Endometrial microvascular endothelial cells (primary cell): Measurements from ENCODE around the gene TEAD1. TPM values are rescaled to one million over a fixed set of nuclear protein-coding genes. Genes with fewer than 3 reads are reported as not detected.

Experiments
- in situ Hi-C: cut with HindIII; loops from 2 replicates; pipeline ENCODE4 v1.10.0; 2017; ENCODE audit warnings: low sequenced_read_pairs, low pct_unique_long_range_greater_than_20kb; ENCODE audit errors: inconsistent ontology term
- total RNA-seq: library from RNA; depleted of rRNA; stranded (reverse); fragments of >200 nt; gene quantifications from one replicate; pipeline ENCODE4 v1.2.3, GENCODE V29; 2015; ENCODE audit errors: inconsistent ontology term

Gene TEAD1
- total RNA-seq, 1 donor from 2014 or later, result 24.3 TPM

- in situ Hi-C loops, result loop anchor here (25.0 kb wide), 1 partner anchor 179 kb away; no protein-coding TSS in a partner anchor
Measured at GRCh38 chr11:12682737-12683500, 8.7 kb downstream of the TEAD1 start.

DNA sequence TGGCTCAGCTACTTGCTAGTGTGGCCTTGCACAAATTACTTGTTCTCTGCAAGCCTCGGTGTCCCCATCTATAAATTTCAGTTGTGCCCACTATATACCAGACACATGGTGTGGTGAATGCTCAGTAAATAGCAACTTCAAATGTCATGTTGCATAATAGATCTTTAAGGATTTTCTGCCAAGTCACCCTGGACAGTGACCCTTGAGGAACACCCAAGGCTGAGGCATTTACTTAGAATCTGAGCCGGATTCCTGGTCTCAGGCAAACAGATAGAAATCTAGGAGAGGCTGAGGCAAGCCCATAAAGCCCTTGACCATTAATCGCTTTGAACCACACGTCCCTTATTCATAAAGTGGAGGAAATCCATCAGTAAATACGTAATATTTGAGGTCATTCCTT lies 9.7 kb downstream of the TEAD1 start:
- in situ Hi-C loops, result loop anchor here (25.0 kb wide), 1 partner anchor 178 kb away; no protein-coding TSS in a partner anchor

DNA sequence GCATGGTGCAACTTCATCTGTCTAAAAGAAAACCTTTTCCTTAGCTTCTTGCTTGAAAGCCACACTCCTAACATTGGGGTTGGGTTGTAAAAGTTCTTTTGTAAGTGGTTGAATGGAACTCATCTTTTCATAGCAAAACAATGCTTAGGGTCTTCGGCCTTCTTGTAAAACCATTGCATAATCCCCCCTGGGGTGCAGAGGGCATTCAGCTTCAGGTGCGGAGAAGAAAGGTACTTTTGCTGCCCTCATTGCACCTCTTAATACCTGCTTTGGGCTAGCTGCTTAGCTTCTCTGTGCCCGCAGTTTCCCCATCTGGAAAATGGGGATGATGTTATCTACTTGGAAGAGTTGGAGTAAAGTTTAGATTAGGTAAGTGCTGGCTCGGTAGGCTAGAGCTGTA lies 10.1 kb downstream of the TEAD1 start:
- in situ Hi-C loops, result loop anchor here (25.0 kb wide), 1 partner anchor 178 kb away; no protein-coding TSS in a partner anchor

- in situ Hi-C loops, result loop anchor here (25.0 kb wide), 1 partner anchor 177 kb away; no protein-coding TSS in a partner anchor
Measured at GRCh38 chr11:12684816-12685215, 10.6 kb downstream of the TEAD1 start.

DNA sequence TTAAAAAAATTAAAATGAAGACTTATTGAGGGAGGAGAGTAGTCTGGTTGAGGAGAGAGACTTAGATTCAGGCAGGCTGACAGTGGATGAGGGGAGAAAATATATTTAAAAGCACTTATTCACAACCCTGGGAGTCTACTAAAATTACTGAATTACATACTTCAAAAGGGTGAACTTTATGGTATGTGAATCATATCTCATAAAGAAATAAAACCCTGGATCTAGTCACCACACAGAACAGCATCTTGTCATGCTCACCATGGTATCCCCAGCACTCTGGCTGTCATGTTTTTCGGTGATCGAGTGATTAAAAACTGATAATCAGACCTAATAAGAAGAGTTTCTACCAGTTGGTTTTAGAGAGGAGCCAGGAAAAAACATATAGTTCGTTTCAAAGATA lies 11.0 kb downstream of the TEAD1 start:
- in situ Hi-C loops, result loop anchor here (25.0 kb wide), 1 partner anchor 177 kb away; no protein-coding TSS in a partner anchor

DNA sequence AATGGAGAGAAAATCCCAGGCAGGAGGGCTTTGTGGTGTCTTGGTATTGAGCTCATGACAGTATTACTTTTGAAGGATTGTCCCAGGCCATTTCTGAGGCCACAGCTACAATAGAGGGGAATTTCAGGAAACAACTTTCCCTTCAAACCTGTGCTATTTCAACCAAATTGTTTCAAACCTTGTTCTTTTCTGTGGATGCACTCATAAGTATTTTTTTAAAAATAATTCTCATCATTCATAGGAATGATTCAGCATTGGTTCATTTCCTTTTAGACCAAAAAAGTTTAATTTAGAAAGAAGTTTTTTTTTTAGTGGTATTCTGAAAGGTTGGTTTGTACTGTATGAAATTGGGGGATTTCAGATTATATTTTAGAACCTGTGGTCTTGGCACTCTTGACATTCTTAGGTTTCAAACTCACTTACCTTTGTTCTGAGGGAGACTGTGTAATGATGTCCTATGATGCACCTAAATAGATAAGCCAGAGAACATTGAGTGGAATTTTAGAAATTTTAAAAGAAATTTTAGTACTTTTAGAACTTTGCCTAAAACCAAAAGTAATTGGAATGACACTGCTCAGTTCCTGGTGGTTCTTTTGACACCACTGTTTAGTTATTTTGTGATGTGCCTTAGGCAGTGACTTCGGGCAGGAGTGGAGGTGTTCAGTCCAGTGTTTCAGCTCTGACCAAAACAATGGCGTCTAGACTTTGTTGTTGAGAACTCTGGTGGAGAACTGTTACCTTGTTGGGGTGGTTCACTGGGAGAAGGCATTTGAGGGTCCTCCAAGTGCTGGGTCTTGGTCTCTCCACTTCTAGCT lies 12.2 kb downstream of the TEAD1 start:
- in situ Hi-C loops, result loop anchor here (25.0 kb wide), 1 partner anchor 176 kb away; no protein-coding TSS in a partner anchor

GRCh38 chr11:12687216-12687623 lies 13.0 kb downstream of the TEAD1 start:
- in situ Hi-C loops, result loop anchor here (25.0 kb wide), 1 partner anchor 175 kb away; no protein-coding TSS in a partner anchor

GRCh38 chr11:12687740-12688139 lies 13.5 kb downstream of the TEAD1 start:
- in situ Hi-C loops, result loop anchor here (25.0 kb wide), 1 partner anchor 175 kb away; no protein-coding TSS in a partner anchor

- in situ Hi-C loops, result loop anchor here (25.0 kb wide), 1 partner anchor 173 kb away; no protein-coding TSS in a partner anchor
Measured at GRCh38 chr11:12689029-12689755, 15.0 kb downstream of the TEAD1 start.

DNA sequence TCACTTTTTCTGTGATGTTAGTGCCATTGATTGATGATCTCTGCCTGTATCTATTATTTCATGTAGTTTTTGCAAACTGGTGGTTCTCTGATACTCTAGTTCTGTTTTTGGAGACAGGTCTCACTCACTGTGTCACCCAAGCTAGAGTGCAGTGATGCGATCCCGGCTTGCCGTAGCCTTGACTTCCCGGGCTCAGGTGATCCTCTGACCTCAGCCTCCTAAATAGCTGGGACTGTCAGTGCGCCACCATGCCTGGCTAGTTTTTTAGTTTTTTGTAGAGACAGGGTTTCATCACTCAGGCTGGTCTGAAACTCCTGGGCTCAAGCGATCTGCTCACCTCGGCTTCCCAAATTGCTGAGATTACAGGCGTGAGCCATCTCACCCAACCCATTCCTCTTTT lies 16.4 kb downstream of the TEAD1 start:
- in situ Hi-C loops, result loop anchor here (25.0 kb wide), 1 partner anchor 172 kb away; no protein-coding TSS in a partner anchor

DNA sequence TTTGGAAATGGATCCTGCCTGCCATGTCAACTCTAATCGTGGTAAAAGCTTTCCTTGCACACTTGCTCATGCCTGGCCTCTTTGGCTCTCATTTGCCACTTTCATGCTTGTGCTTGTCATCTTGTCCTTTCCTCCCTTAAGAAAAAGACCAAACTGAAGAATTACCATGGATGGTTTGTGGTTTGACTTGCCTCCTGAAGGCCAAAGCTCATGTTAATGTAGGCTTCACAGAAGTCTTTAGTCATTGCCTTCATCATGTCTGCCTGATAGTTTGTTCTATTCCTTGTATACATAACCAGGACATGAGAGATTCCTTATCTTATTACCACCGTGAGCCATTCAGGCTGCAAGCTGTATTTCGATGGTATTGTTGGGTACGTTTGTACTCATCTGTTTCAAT lies 17.3 kb downstream of the TEAD1 start:
- in situ Hi-C loops, result loop anchor here (25.0 kb wide), 1 partner anchor 171 kb away; no protein-coding TSS in a partner anchor

DNA sequence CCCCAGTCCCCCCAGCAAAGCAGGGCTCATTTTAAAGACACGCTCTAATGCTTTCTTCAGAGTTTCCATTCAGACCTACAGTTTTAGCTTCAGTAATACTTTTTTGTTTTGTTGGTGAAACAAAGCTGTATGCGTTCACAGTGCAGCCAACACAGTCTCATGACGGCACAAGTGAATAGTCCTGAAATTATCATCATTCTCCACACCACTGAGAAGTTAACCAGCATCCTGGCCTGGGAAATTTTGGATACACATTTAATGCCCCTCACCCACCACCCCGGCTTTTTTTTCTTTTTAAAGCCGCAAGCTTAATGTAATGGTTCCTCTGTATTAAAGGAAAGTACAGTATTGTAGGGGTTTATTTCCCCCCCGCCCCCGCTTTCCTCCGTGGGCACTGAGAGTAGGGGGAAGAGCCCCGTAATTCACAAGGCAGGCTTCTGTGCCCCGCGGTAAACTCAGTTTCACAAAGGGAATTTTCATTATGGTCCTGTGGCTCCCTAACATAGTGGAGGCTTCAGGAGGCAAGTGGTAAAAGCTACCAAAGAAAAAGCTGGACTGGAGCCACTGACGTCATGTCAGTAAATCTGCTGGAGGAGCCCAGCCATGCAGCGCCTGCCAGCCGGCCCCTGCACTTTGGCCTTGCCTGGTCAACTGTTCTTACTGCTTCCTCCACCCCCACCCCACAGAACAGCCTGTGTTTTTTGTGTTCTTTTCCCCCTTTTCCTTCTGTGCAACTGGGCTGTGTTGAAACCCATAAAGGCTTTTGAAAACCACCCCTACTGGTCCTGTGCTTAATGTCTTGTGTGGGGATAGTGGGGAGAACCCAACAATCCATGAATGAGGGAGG lies 18.2 kb downstream of the TEAD1 start:
- in situ Hi-C loops, result loop anchor here (25.0 kb wide), 1 partner anchor 170 kb away; no protein-coding TSS in a partner anchor

GRCh38 chr11:12693094-12693478 lies 18.9 kb downstream of the TEAD1 start:
- in situ Hi-C loops, result loop anchor here (25.0 kb wide), 1 partner anchor 169 kb away; no protein-coding TSS in a partner anchor

- in situ Hi-C loops, result loop anchor here (25.0 kb wide), 1 partner anchor 169 kb away; no protein-coding TSS in a partner anchor
Measured at GRCh38 chr11:12693479-12694182, 19.4 kb downstream of the TEAD1 start.

GRCh38 chr11:12694183-12694531 lies 19.9 kb downstream of the TEAD1 start:
- in situ Hi-C loops, result loop anchor here (25.0 kb wide), 1 partner anchor 168 kb away; no protein-coding TSS in a partner anchor

GRCh38 chr11:12695221-12695794 lies 21.1 kb downstream of the TEAD1 start:
- in situ Hi-C loops, result loop anchor here (25.0 kb wide), 1 partner anchor 167 kb away; no protein-coding TSS in a partner anchor

- in situ Hi-C loops, result loop anchor here (25.0 kb wide), 1 partner anchor 166 kb away; no protein-coding TSS in a partner anchor
Measured at GRCh38 chr11:12695873-12696272, 21.7 kb downstream of the TEAD1 start.
